ENCODE results near the gene RNF130.

- TF ChIP-seq POLR2A (IDR thresholded peaks at IDR 0.05) (no peak), CTCF (IDR thresholded peaks at IDR 0.05) (no peak)
Observed at GRCh38 chr5:180097163-180097894, 25.8 kb upstream of the RNF130 start.
